GM21786 (cell line): ENCODE data around the gene HSCB.
A peak's percentile ranks its signal among the peaks of the same experiment; 100 is the strongest.
"Not testable (repeated sequence)": the region's sequence is repeated elsewhere in the genome, so short reads cannot be mapped to it uniquely, and the experiment has no call there.

Experiments
- ATAC-seq: cut with Tn5 transposase; IDR thresholded peaks from one replicate; pipeline ENCODE4 v1.9.1; 2021; ENCODE audit not compliant: unreplicated experiment

HSCB gene

DNA sequence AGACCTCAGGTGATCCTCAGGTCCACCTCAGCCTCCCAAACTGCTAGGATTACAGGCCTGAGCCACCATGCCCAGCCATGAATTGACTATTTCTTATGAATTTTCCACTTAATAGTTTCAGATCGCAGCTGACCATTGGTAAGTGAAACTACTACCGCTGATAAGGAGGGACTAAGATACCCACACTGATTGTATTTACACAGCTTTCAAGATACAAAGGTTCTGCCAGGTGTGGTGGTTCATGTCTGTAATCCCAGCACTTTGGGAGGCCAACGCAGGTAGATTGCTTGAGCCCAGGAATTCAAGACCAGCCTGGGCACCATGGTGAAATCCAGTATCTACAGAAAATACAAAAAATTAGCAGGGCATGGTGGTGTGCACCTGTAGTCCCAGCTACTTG is 4.1 kb upstream of the HSCB start:
- ATAC-seq = no peak

DNA sequence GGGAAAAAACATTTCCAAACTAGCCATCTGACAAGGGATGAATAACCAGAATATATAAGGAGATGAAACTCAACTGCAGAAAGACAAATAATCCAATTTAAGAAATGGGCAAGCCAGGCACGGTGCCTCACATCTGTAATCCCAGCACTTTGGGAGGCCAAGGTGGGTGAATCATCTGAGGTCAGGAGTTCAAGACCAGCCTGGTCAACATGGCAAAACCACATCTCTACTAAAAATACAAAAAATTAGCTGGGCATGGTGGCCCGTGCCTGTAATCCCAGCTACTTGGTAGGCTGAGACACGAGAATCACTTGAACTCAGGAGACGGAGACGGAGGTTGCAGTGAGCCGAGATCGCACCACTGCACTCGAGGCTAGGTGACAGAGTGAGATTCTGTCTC is 3.0 kb upstream of the HSCB start:
- not testable (repeated sequence) for ATAC-seq

- no peak for ATAC-seq
These were observed 547 bp upstream of the HSCB start for GRCh38 chr22:28741200-28741784.

DNA sequence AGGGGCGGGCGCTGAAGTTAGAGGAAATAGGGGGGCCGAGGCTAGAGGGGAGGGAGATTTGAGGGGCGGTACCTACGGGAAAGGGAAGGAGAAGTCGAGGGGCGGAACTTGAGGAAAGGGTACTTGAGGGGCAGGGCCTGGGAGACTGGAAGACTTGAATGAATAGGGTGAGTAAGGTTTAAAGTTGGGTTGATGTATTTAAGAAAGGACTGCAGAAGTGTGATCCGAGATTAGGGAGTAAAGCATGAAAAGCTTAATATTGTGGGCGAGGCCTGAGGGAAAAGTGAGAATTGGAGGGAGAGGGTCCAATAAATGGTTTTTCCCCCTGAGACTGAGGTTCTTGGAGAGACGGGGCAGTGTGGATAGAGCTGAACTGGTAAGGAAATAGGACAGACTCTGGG is 723 bp downstream of the HSCB start:
- ATAC-seq = no peak

GRCh38 chr22:28743852-28744251 is 2.0 kb downstream of the HSCB start:
- no peak for ATAC-seq

DNA sequence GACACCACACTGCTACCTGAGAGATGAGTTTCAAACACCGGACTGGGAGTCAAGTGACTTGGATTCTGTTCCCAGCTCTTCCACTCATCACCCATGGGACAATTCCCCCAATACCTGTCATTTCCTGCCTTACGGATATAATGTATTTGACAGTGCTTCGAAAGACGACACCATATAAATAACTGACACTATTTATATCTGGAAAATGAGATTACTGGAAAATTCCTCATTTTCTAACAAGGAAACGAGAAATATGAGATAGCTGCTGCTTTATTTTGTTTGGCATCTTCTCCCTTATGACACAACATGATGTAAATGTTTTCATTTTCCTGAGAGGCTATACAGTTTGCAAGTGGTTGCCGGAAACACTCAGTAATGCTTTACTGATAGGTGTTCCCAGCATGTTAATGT is 8.6 kb downstream of the HSCB start:
- no peak for ATAC-seq

GRCh38 chr22:28754512-28754911 is 12.7 kb downstream of the HSCB start:
- ATAC-seq = not testable (repeated sequence)

GRCh38 chr22:28759861-28760560 is 18.2 kb downstream of the HSCB start:
- ATAC-seq = peak; percentile 4

DNA sequence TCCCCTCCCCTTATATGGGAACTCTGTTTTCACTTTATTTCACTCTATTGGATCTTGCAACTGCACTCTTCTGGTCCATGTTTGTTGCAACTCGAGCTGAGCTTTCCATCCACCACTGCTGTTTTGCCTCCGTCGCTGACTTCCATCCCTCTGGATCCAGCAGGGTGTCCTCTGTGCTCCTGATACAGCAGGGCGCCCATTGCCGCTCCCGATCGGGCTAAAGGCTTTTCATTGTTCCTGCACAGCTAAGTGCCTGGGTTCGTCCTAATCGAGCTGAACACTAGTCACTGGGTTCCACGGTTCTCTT is 19.6 kb downstream of the HSCB start:
- no peak for ATAC-seq

DNA sequence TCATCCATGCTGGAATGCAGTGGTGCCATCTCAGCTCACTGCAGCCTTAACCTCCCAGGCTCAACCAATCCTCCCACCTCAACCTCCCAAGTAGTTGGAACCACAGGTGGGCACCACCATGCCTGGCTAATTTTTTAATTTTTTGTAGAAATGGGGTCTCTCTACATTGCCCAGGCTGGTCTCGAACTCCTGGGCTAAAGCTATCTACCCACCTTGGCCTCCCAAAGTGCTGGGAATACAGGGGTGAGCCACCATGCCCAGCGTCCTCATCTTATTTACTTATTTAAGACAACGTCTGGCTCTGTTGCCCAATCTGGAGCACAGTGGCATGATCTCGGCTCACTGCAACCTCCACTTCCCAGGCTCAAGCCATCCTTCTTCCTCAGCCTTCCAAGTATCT is 20.2 kb downstream of the HSCB start:
- not testable (repeated sequence) for ATAC-seq

GRCh38 chr22:28766628-28767027 is 24.8 kb downstream of the HSCB start:
- ATAC-seq = no peak

GRCh38 chr22:28768701-28769393 is 27.0 kb downstream of the HSCB start:
- no peak for ATAC-seq

- ATAC-seq = no peak
These were observed 27.7 kb downstream of the HSCB start for GRCh38 chr22:28769394-28770085.

GRCh38 chr22:28771195-28771791 is 29.5 kb downstream of the HSCB start:
- ATAC-seq = no peak

DNA sequence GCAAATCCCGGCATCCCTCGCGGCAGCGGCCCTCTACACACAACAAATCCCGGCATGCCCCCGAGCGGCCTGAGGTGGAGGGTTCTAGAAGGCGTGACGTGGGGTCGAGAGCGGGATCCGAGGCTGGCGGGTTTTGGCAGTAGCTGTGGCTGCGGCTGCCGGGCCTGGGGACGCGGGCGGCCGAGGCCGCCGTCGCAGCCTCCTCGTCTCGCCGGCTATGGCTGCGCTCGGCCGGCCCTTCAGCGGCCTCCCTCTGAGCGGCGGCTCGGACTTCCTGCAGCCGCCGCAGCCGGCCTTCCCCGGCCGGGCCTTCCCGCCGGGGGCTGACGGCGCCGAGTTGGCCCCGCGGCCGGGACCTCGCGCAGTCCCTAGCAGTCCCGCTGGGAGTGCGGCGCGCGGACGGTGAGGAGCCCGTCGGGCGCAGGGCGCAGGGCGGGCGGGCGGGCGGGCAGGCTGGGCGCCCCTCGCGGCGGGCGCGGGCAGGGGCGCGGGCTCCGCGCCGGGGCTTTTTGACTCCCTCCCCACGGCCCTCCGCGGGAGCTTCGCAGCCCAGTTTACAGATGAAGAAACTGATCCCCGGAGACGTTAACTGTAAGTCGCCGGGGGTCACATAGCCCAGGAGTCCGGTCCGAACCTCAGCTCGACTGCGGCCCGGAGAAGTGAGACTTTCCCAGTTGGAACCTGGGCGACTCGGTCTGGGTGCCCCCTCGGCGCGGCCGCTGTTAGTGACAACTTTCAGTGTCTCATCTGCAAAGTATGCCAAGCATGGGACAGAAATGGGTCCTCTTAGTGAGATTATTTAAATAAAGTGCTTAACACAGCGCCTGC is 31.0 kb downstream of the HSCB start, which contains the start of gene CCDC117:
Gene CCDC117 (plus strand): TSS at position 63 of the 828 bp plus-strand sequence. CDS start 155 bp downstream, at position 218.
- peak; percentile 84 for ATAC-seq

DNA sequence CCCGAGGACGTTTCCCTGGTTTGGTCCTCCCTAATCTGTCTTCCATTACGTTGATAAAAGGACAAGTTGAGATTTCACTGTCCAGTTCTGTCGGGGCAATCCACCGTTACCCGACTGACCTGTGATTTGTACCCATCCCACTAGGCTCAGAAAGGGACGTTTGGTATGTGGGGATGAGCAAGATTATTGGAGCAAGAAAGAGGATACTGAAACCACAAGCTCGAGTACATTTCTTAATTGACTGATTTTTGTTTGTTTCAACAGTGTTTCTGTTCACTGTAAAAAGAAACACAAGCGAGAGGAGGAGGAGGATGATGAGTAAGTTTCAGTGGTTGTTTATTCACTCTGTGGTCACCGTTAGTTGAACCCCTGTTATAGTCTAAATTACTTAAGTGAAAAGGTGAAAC is 31.6 kb downstream of the HSCB start:
- peak; percentile 11 for ATAC-seq

- ATAC-seq = no peak
These were observed 32.5 kb downstream of the HSCB start for GRCh38 chr22:28774378-28774777.

- no peak for ATAC-seq
These were observed 38.0 kb downstream of the HSCB start for GRCh38 chr22:28779833-28780232.

DNA sequence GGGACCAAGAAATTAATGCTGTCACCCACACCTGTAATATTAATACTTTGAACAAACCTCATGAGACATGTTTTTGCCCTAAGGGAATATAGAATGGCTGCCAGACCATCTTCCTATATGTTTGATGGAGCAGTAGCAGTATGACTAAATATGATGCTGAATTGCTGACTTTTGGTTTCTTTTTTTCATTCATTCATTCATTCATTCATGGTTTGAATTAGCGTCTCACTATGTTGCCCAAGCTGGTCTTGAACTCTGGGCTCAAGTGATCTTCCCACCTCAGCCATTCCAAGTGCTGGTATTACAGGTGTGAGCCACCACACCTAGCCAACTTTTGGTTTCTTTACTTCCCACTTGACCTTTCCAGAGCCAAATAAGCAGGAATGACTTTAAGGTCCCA is 38.5 kb downstream of the HSCB start:
- no peak for ATAC-seq
